ENCODE measurements around the gene TANK. TPM values are rescaled to one million over a fixed set of nuclear protein-coding genes. Genes with fewer than 3 reads are reported as not detected.

Gene TANK
- total and polyA plus RNA-seq, 2 of the 13 experiments (the other 11 are each of a cell fraction or from before 2014, with no cell fraction given): 66.9 to 96.1 TPM

DNA sequence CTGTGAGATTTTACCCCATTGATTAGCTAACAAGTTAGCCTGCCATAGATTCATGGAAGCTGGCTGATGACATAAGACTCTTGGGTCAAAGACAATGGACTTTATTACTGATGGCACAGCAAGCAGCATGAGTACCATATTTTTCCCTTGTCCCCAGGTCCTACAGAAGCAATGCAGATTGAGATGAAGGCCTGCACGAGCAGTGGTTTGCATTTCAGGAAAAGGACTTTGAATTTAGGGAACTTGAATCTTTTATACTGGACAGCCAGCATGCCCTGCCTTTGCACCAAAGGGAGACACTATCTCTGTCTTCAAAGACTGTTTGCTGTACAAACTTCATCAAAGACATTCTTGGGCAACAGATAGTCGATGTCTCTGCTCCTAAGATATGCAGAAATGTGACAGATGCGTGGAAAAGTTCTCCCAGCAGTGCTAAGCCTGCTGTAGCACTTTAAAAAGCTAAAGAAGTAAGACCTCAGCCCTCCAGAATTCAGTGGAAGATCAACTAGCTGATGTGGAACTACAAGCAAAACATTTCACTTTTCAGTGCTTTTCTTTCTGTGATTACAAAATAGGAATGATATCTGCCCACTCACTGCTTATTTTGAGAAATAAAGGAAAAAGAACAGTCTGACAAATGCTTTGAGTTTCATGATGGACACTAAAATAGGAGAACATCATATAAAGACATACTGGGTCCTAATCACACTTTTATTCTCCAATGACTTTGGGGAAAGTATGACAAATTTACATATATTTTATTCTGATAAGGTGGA is 44.4 kb upstream of the TANK start (continued):
- TF ChIP-seq, protein P1, sequence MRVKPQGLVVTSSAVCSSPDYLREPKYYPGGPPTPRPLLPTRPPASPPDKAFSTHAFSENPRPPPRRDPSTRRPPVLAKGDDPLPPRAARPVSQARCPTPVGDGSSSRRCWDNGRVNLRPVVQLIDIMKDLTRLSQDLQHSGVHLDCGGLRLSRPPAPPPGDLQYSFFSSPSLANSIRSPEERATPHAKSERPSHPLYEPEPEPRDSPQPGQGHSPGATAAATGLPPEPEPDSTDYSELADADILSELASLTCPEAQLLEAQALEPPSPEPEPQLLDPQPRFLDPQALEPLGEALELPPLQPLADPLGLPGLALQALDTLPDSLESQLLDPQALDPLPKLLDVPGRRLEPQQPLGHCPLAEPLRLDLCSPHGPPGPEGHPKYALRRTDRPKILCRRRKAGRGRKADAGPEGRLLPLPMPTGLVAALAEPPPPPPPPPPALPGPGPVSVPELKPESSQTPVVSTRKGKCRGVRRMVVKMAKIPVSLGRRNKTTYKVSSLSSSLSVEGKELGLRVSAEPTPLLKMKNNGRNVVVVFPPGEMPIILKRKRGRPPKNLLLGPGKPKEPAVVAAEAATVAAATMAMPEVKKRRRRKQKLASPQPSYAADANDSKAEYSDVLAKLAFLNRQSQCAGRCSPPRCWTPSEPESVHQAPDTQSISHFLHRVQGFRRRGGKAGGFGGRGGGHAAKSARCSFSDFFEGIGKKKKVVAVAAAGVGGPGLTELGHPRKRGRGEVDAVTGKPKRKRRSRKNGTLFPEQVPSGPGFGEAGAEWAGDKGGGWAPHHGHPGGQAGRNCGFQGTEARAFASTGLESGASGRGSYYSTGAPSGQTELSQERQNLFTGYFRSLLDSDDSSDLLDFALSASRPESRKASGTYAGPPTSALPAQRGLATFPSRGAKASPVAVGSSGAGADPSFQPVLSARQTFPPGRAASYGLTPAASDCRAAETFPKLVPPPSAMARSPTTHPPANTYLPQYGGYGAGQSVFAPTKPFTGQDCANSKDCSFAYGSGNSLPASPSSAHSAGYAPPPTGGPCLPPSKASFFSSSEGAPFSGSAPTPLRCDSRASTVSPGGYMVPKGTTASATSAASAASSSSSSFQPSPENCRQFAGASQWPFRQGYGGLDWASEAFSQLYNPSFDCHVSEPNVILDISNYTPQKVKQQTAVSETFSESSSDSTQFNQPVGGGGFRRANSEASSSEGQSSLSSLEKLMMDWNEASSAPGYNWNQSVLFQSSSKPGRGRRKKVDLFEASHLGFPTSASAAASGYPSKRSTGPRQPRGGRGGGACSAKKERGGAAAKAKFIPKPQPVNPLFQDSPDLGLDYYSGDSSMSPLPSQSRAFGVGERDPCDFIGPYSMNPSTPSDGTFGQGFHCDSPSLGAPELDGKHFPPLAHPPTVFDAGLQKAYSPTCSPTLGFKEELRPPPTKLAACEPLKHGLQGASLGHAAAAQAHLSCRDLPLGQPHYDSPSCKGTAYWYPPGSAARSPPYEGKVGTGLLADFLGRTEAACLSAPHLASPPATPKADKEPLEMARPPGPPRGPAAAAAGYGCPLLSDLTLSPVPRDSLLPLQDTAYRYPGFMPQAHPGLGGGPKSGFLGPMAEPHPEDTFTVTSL (CRISPR knock-in tag; IDR thresholded peaks at IDR 0.05; ENCODE audit: borderline replicate concordance): peak; percentile 64; the same call in 1 of the 2 replicates
- TF ChIP-seq, protein P2, sequence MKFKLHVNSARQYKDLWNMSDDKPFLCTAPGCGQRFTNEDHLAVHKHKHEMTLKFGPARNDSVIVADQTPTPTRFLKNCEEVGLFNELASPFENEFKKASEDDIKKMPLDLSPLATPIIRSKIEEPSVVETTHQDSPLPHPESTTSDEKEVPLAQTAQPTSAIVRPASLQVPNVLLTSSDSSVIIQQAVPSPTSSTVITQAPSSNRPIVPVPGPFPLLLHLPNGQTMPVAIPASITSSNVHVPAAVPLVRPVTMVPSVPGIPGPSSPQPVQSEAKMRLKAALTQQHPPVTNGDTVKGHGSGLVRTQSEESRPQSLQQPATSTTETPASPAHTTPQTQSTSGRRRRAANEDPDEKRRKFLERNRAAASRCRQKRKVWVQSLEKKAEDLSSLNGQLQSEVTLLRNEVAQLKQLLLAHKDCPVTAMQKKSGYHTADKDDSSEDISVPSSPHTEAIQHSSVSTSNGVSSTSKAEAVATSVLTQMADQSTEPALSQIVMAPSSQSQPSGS (CRISPR knock-in tag; IDR thresholded peaks at IDR 0.05): peak; percentile 63
- TF ChIP-seq, protein P3, sequence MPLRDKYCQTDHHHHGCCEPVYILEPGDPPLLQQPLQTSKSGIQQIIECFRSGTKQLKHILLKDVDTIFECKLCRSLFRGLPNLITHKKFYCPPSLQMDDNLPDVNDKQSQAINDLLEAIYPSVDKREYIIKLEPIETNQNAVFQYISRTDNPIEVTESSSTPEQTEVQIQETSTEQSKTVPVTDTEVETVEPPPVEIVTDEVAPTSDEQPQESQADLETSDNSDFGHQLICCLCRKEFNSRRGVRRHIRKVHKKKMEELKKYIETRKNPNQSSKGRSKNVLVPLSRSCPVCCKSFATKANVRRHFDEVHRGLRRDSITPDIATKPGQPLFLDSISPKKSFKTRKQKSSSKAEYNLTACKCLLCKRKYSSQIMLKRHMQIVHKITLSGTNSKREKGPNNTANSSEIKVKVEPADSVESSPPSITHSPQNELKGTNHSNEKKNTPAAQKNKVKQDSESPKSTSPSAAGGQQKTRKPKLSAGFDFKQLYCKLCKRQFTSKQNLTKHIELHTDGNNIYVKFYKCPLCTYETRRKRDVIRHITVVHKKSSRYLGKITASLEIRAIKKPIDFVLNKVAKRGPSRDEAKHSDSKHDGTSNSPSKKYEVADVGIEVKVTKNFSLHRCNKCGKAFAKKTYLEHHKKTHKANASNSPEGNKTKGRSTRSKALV (CRISPR knock-in tag; IDR thresholded peaks at IDR 0.05): no peak
- TF ChIP-seq HCFC1 (IDR thresholded peaks at IDR 0.05; ENCODE audit: low read depth, low read length) (no peak), PHB2 (IDR thresholded peaks at IDR 0.05; ENCODE audit: partially characterized antibody) (no peak), NFYB (CRISPR knock-in tag; IDR thresholded peaks at IDR 0.05) (no peak), RFX1 (IDR thresholded peaks at IDR 0.05) (no peak), NFKBIZ (CRISPR knock-in tag; IDR thresholded peaks at IDR 0.05) (no peak; the same call in 1 of the 2 replicates), SP1 (IDR thresholded peaks at IDR 0.05) (no peak), SP1 (CRISPR knock-in tag; IDR thresholded peaks at IDR 0.05) (no peak), EZH2 (conservative IDR thresholded peaks at IDR 0.05; ENCODE audit: low read depth, low read length) (no peak), PCBP2 (optimal IDR thresholded peaks at IDR 0.05; ENCODE audit: low read depth, low read length, poor library complexity, severe bottlenecking) (no peak), PHF20 (CRISPR knock-in tag; IDR thresholded peaks at IDR 0.05) (no peak), ZFAT (CRISPR knock-in tag; conservative IDR thresholded peaks at IDR 0.05) (no peak), MIXL1 (CRISPR knock-in tag; IDR thresholded peaks at IDR 0.05) (no peak), KLF11 (CRISPR knock-in tag; IDR thresholded peaks at IDR 0.05) (no peak), ZNF850 (CRISPR knock-in tag; conservative IDR thresholded peaks at IDR 0.05) (no peak), ZSCAN30 (CRISPR knock-in tag; IDR thresholded peaks at IDR 0.05) (no peak; the same call in 1 of the 2 replicates), NR2F1 (CRISPR knock-in tag; IDR thresholded peaks at IDR 0.05) (no peak), ZNF354B (CRISPR knock-in tag; IDR thresholded peaks at IDR 0.05) (no peak)
- TF ChIP-seq, protein P4, sequence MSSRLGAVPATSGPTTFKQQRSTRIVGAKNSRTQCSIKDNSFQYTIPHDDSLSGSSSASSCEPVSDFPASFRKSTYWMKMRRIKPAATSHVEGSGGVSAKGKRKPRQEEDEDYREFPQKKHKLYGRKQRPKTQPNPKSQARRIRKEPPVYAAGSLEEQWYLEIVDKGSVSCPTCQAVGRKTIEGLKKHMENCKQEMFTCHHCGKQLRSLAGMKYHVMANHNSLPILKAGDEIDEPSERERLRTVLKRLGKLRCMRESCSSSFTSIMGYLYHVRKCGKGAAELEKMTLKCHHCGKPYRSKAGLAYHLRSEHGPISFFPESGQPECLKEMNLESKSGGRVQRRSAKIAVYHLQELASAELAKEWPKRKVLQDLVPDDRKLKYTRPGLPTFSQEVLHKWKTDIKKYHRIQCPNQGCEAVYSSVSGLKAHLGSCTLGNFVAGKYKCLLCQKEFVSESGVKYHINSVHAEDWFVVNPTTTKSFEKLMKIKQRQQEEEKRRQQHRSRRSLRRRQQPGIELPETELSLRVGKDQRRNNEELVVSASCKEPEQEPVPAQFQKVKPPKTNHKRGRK (CRISPR knock-in tag; IDR thresholded peaks at IDR 0.05): no peak

Data from HepG2 (cell line).